Naive thymus-derived CD4-positive, alpha-beta T cell (primary cell): ENCODE data around the gene PTH2R. TPM values are rescaled to one million over a fixed set of nuclear protein-coding genes. Genes with fewer than 3 reads are reported as not detected.
"Not testable (repeated sequence)": the region's sequence is repeated elsewhere in the genome, so short reads cannot be mapped to it uniquely, and the experiment has no call there.

Experiments used
- ATAC-seq: fragments of 150-1000 bp; cut with Tn5 transposase; 2 replicates; pipeline ENCODE4 v1.10.0; 2021; ENCODE audit warnings: mild to moderate bottlenecking, moderate library complexity
- CTCF ChIA-PET: fragments of 350-600 bp; sonication (Branson Sonifier 250); formaldehyde crosslinking; loops from one replicate; lab custom pipeline; 2021; ENCODE audit warnings: antibody characterized with exemption; lab: Charles Lee
- POLR2A ChIA-PET: fragments of 350-600 bp; sonication (Branson Sonifier 250); formaldehyde crosslinking; loops from one replicate; lab custom pipeline; 2021; ENCODE audit warnings: antibody characterized with exemption, inconsistent platforms; lab: Charles Lee
- DNase-seq, 9 donors: peaks; one replicate each; pipeline versions ENCODE4 v3.0.0 to v3.0.0-alpha.2; 2020 to 2022; ENCODE audit warnings: mixed read lengths in 1 of 9
- H3K27ac ChIP-seq: one replicate; pipeline ENCODE4 v1.7.0; 2013; ENCODE audit warnings: mild to moderate bottlenecking, low read depth, low read length, moderate library complexity
- H3K27me3 ChIP-seq, 2 donors: one replicate each; pipeline ENCODE4 v1.7.0; 2013; ENCODE audit warnings: low read length in 2 of 2, mild to moderate bottlenecking in 2 of 2, moderate library complexity in 2 of 2; ENCODE audit not compliant: control insufficient read depth in 2 of 2, insufficient read depth in 2 of 2
- H3K36me3 ChIP-seq, 3 experiments: 1 replicate in 2 of 3; 2 replicates in 1 of 3; pipeline ENCODE4 v1.7.0; 2013; ENCODE audit warnings: low read length in 3 of 3, mild to moderate bottlenecking in 3 of 3, moderate library complexity in 1 of 3; ENCODE audit not compliant: insufficient read depth in 3 of 3, control insufficient read depth in 2 of 3
- H3K4me1 ChIP-seq, 2 donors: one replicate each; pipeline ENCODE4 v1.7.0; 2013; ENCODE audit warnings: low read length in 2 of 2, mild to moderate bottlenecking in 2 of 2, moderate library complexity in 1 of 2; ENCODE audit not compliant: control insufficient read depth in 2 of 2, insufficient read depth in 2 of 2
- H3K4me3 ChIP-seq: 2 replicates; pipeline ENCODE4 v1.7.0; 2013; ENCODE audit warnings: mild to moderate bottlenecking, low read length
- H3K9me3 ChIP-seq, 3 experiments: 1 replicate in 2 of 3; 2 replicates in 1 of 3; pipeline ENCODE4 v1.7.0; 2013; ENCODE audit warnings: low read length in 3 of 3; ENCODE audit not compliant: control insufficient read depth in 2 of 3
- H3K27ac Mint-ChIP-seq, 9 donors: one replicate each; pipeline ENCODE4 v1.8.0; 2020 to 2022; ENCODE audit warnings: mixed read lengths in 9 of 9, mild to moderate bottlenecking in 8 of 9, moderate library complexity in 5 of 9, inconsistent platforms in 2 of 9
- H3K27me3 Mint-ChIP-seq, 5 donors: one replicate each; pipeline ENCODE4 v1.8.0; 2021 to 2022; ENCODE audit warnings: mixed read lengths in 5 of 5, mild to moderate bottlenecking in 1 of 5
- H3K36me3 Mint-ChIP-seq, 5 donors: one replicate each; pipeline ENCODE4 v1.8.0; 2020 to 2022; ENCODE audit warnings: mixed read lengths in 5 of 5, mild to moderate bottlenecking in 3 of 5, inconsistent platforms in 1 of 5
- H3K4me1 Mint-ChIP-seq, 7 donors: one replicate each; pipeline ENCODE4 v1.8.0; 2020 to 2022; ENCODE audit warnings: mixed read lengths in 7 of 7, mild to moderate bottlenecking in 3 of 7, inconsistent platforms in 1 of 7
- H3K4me3 Mint-ChIP-seq, 10 donors: one replicate each; pipeline ENCODE4 v1.8.0; 2020 to 2022; ENCODE audit warnings: mild to moderate bottlenecking in 10 of 10, mixed read lengths in 10 of 10, moderate library complexity in 6 of 10, inconsistent platforms in 2 of 10
- H3K9me3 Mint-ChIP-seq, 11 donors: one replicate each; pipeline ENCODE4 v1.8.0; 2020 to 2022; ENCODE audit warnings: mixed read lengths in 11 of 11, mild to moderate bottlenecking in 4 of 11, inconsistent platforms in 1 of 11, moderate library complexity in 1 of 11
- intact Hi-C, 2 donors: fragments of 100-400 bp; cut with micrococcal nuclease; formaldehyde crosslinking; loops; one replicate each; pipeline ENCODE4 v1.15.1; 2023
- polyA plus RNA-seq, 2 donors: library from polyadenylated mRNA; unstranded; fragments of 300-500 nt; fragmentation: Illumina TruSeq; gene quantifications; one replicate each; pipeline ENCODE4 v1.2.3, GENCODE V29; 2021
- total RNA-seq, 6 experiments: library from RNA in 5 of 6; stranded (reverse) in 5 of 6; gene quantifications; 1 replicate in 5 of 6; 2 replicates in 1 of 6; pipeline ENCODE4 v1.2.3 and lab custom pipeline; 2021 to 2026

The PTH2R gene
- total and polyA plus RNA-seq, 7 experiments from 2014 or later: 0.19 to 0.44 (median 0.43) TPM; not detected in 4

DNA sequence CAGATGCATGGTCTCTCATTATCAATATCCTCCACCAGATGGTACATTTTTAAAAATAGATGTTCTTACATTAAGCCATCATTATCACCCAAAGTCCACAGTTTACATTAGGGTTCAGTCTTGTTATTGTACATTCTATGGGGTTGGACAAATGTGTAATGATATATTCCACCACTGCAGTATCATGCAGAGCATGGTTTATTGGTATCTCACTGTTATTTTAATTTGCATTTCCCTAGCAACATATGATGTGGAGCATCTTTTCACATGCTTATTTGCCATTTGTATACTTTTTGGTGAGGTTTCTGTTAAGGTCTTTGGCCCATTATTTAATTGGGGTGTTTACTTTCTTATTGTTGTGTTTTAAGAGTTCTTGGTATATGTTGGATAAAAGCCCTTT lies 95.7 kb downstream of the PTH2R start:
- no peaks in the 10 kb centered on the region for H3K27me3 ChIP-seq
- no peak overlapping the region for H3K27ac Mint-ChIP-seq
- CTCF ChIA-PET: no interaction called here
- H3K27ac ChIP-seq: no peak overlapping the region
- no peaks in the 10 kb centered on the region for H3K36me3 ChIP-seq
- POLR2A ChIA-PET: no interaction called here
- peaks cover 0 to 3% (median 0%) of the 10 kb centered on the region in 5 donors for H3K27me3 Mint-ChIP-seq
- no peaks in the 10 kb centered on the region for H3K4me1 ChIP-seq
- no peaks in the 10 kb centered on the region for H3K36me3 Mint-ChIP-seq
- intact Hi-C loops: no loop called here
- no peak overlapping the region for H3K4me3 ChIP-seq
- H3K4me3 Mint-ChIP-seq: no peak overlapping the region
- H3K4me1 Mint-ChIP-seq: no peaks in the 10 kb centered on the region
- DNase-seq (no peak), ATAC-seq (no peak)
- H3K9me3 ChIP-seq: no peaks in the 10 kb centered on the region
- peaks cover 0 to 10% (median 1%) of the 10 kb centered on the region in 11 donors for H3K9me3 Mint-ChIP-seq

DNA sequence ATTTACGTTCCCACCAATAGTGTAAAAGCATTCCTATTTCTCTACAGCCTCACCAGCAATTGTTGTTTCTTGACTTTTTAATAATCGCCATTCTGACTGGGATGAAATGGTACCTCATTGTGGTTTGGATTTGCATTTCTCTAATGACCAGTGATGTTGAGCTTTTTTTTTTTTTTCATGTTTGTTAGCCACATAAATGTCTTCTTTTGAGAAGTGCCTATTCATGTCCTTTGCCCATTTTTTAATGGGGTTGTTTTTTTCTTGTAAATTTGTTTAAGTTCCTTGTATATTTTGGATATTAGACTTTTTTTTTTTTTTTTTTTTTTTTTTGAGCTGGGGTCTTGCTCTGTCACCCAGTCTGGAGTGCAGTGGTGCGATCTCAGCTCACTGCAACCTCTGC lies 98.8 kb downstream of the PTH2R start:
- POLR2A ChIA-PET, H3K36me3 ChIP-seq, CTCF ChIA-PET, H3K27me3 ChIP-seq, H3K9me3 ChIP-seq, H3K27ac Mint-ChIP-seq, H3K4me1 Mint-ChIP-seq, intact Hi-C loops, H3K27ac ChIP-seq, H3K36me3 Mint-ChIP-seq, DNase-seq, H3K4me1 ChIP-seq, H3K4me3 ChIP-seq, ATAC-seq, H3K27me3 Mint-ChIP-seq, H3K4me3 Mint-ChIP-seq: not testable (repeated sequence)
- H3K9me3 Mint-ChIP-seq: peaks cover 2 to 19% (median 7%) of the 10 kb centered on the region in 11 donors

DNA sequence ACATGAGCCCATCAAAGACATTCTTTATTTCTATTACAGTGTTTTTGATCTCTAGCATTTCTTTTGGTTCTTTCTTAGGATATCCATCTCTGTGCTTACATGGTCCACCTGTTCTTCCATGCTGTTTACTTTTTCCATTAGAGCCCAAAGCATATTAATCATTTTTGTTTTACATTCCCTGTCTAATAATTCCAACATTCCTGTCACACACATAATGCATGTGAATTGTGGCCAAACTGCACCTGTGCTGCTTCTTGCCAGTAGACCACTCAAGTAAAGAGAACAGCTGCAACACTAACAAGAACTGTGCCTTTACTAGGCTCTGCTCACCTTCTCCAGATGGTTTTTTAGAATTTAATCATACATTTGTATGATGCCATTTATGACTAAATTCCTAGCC lies 103.0 kb downstream of the PTH2R start:
- peaks cover 2 to 21% (median 10%) of the 10 kb centered on the region in 11 donors for H3K9me3 Mint-ChIP-seq
- no peak overlapping the region for H3K4me3 Mint-ChIP-seq
- Histone ChIP-seq H3K27ac (no peak overlapping the region), H3K36me3 (no peaks in the 10 kb centered on the region), H3K4me3 (no peak overlapping the region), H3K9me3 (no peaks in the 10 kb centered on the region), H3K4me1 (no peaks in the 10 kb centered on the region), H3K27me3 (no peaks in the 10 kb centered on the region)
- ChIA-PET CTCF (no interaction called here), POLR2A (no interaction called here)
- H3K36me3 Mint-ChIP-seq: no peaks in the 10 kb centered on the region
- DNase-seq: no peak
- intact Hi-C loops: no loop called here
- peaks cover 0 to 7% (median 3%) of the 10 kb centered on the region in 5 donors for H3K27me3 Mint-ChIP-seq
- no peak overlapping the region for H3K27ac Mint-ChIP-seq
- no peaks in the 10 kb centered on the region for H3K4me1 Mint-ChIP-seq
- no peak for ATAC-seq

DNA sequence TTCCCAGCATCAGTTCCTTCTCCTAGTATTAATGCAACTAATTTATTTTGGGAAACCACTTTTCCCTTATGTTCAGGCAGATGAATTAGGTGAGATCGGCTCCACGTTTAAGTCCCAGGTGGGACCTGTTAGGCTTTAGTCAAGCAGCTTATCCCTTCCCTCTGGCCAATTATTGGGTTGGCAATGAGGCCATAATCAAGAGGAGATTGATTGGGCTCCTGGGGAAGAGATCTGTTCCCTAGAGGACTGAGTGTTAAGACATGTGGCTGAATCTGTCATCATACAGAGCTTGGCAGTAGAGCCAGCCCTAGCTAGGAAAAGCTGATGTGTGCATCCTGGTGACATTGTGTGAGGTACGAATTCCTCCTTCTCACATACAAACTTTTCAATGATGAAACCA lies 104.4 kb downstream of the PTH2R start:
- intact Hi-C loops: no loop called here

DNA sequence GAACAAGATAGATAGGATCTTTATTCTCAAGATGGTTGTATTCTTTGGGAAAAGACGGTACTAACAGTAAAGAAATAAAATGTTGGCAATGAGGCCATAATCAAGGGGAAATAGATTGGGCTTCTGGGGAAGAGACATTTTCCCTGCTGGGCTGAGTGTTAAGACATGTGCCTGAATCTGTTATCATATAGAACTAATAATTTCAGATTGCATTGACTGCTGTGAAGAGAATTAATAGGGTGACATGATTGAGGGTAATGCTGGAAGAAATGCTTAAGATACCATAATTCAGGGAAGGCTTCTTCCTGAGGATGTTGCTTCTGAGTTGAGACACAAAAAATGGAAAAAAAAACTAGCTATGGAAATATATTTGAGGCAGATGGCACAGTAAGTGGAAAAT lies 105.0 kb downstream of the PTH2R start:
- Histone ChIP-seq H3K9me3 (no peaks in the 10 kb centered on the region), H3K27ac (no peak overlapping the region), H3K4me3 (no peak overlapping the region), H3K4me1 (no peaks in the 10 kb centered on the region), H3K27me3 (no peaks in the 10 kb centered on the region), H3K36me3 (no peaks in the 10 kb centered on the region)
- intact Hi-C loops: no loop called here
- Mint-ChIP-seq H3K9me3 (peaks cover under 1 to 32% (median 12%) of the 10 kb centered on the region in 11 donors), H3K4me1 (no peaks in the 10 kb centered on the region), H3K4me3 (no peak overlapping the region), H3K36me3 (peaks cover 0 to 4% (median 0%) of the 10 kb centered on the region in 5 donors), H3K27ac (no peak overlapping the region), H3K27me3 (peaks cover 0 to 7% (median under 1%) of the 10 kb centered on the region in 5 donors)
- ChIA-PET POLR2A (no interaction called here), CTCF (no interaction called here)
- DNase-seq (no peak), ATAC-seq (no peak)

More for the DNA sequence above, 104.4 kb downstream of the PTH2R start:
- Histone ChIP-seq H3K36me3 (no peaks in the 10 kb centered on the region), H3K27me3 (no peaks in the 10 kb centered on the region), H3K9me3 (no peaks in the 10 kb centered on the region), H3K27ac (no peak overlapping the region), H3K4me3 (no peak overlapping the region), H3K4me1 (no peaks in the 10 kb centered on the region)
- CTCF ChIA-PET: interaction anchor here (0.6 kb wide), 1 partner anchor 13 kb away, joined by 5 read pairs; no protein-coding TSS in a partner anchor
- H3K9me3 Mint-ChIP-seq: peaks cover 2 to 31% (median 12%) of the 10 kb centered on the region in 11 donors
- POLR2A ChIA-PET: no interaction called here
- H3K27me3 Mint-ChIP-seq: peaks cover 0 to 7% (median 3%) of the 10 kb centered on the region in 5 donors
- no peak for DNase-seq
- H3K4me3 Mint-ChIP-seq: no peak overlapping the region
- no peaks in the 10 kb centered on the region for H3K4me1 Mint-ChIP-seq
- ATAC-seq: no peak
- H3K27ac Mint-ChIP-seq: no peak overlapping the region
- peaks cover 0 to 4% (median 0%) of the 10 kb centered on the region in 5 donors for H3K36me3 Mint-ChIP-seq

DNA sequence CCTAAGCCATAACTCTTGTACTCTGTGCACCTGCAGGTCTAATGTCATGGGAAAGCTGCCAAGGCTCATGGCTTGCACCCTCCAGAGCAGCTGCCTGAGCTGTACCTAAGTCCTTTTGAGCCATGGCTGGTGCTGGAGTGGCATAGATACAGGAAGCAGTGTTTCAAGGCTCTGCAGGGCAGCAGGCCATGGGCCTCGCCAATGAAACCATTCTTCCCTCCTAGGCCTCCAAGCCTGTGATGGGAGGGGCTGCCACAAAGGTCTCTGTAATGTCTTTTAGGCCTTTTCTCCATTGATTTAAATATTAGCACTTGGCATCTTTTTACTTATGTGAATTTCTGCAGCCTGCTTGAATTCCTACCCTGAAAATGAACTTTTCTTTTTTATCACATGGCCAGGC lies 108.5 kb downstream of the PTH2R start:
- DNase-seq (no peak), ATAC-seq (no peak)
- POLR2A ChIA-PET: no interaction called here
- Mint-ChIP-seq H3K27ac (no peak overlapping the region), H3K9me3 (peaks cover 0 to 21% (median 6%) of the 10 kb centered on the region in 11 donors), H3K27me3 (no peaks in the 10 kb centered on the region), H3K36me3 (peaks cover 0 to 4% (median 0%) of the 10 kb centered on the region in 5 donors), H3K4me3 (no peak overlapping the region), H3K4me1 (no peaks in the 10 kb centered on the region)
- no peaks in the 10 kb centered on the region for H3K36me3 ChIP-seq
- CTCF ChIA-PET: no interaction called here
- H3K27me3 ChIP-seq: no peaks in the 10 kb centered on the region
- no peaks in the 10 kb centered on the region for H3K4me1 ChIP-seq
- intact Hi-C loops: no loop called here
- H3K27ac ChIP-seq: no peak overlapping the region
- no peak overlapping the region for H3K4me3 ChIP-seq
- no peaks in the 10 kb centered on the region for H3K9me3 ChIP-seq

DNA sequence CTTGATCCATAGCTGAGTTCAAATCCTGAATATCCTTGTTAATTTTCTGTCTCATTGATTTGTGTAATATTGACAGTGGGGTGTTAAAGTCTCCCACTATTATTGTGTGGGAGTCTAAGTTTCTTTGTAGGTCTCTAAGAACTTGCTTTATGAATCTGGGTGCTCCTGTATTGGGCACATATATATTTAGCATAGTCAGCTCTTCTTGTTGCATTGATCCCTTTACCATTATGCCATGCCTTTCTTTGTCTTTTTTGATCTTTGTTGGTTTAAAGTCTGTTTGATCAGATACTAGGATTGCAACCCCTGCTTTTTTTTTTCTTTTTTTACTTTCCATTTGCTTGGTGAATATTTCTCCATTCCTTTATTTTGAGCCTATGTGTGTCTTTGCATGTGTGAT lies 116.5 kb downstream of the PTH2R start:
- ATAC-seq, H3K36me3 ChIP-seq, intact Hi-C loops, H3K27me3 Mint-ChIP-seq, H3K27ac Mint-ChIP-seq, H3K4me1 ChIP-seq, H3K27me3 ChIP-seq, POLR2A ChIA-PET, H3K36me3 Mint-ChIP-seq, H3K4me3 ChIP-seq, H3K27ac ChIP-seq, H3K9me3 ChIP-seq, H3K4me3 Mint-ChIP-seq, H3K4me1 Mint-ChIP-seq, DNase-seq, CTCF ChIA-PET: not testable (repeated sequence)
- peaks cover 0 to 44% (median 10%) of the 10 kb centered on the region in 11 donors for H3K9me3 Mint-ChIP-seq
